Stimulated activated CD4-positive, alpha-beta T cell treated with anti-CD3 and anti-CD28 coated beads, Interleukin-1b, Interleukin-23, amount 100 ng/mL, for 1 hour (primary cell): ENCODE results near the gene LIPN.

Source experiments
- DNase-seq, 2 donors: peaks; one replicate each; pipeline ENCODE4 v3.0.0-alpha.2; 2020; ENCODE audit warnings: low read depth in 2 of 2

The LIPN gene

GRCh38 chr10:88827671-88828070, 67.9 kb downstream of the LIPN start:
- no peak for DNase-seq

GRCh38 chr10:88828310-88828709, 68.5 kb downstream of the LIPN start:
- no peak for DNase-seq
